Pancreas (tissue), 10 donors: ENCODE results near the gene SDK1. TPM values are rescaled to one million over a fixed set of nuclear protein-coding genes. Genes with fewer than 3 reads are reported as not detected.

Source experiments
- ATAC-seq, 4 donors: fragments of 200-7000 bp; cut with Tn5 transposase; one replicate each; pipeline versions ENCODE4 v1.8.0 to v1.9.1; 2020; ENCODE audit warnings: mild to moderate bottlenecking in 4 of 4, moderate library complexity in 4 of 4
- DNase-seq, 6 donors: peaks; one replicate each; pipeline ENCODE4 v3.0.0-alpha.2; 2020
- FAIRE-seq: peaks from 2 replicates; lab custom pipeline; 2012; peaks lifted over from hg19 to GRCh38; lab: Jason Lieb, UNC
- H3K27ac ChIP-seq, 4 donors: fragments of 200-600 bp; sonication (generic); 1 replicate in 3 of 4; 2 replicates in 1 of 4; pipeline versions ENCODE4 v1.5.0 to v1.8.0; 2020
- H3K27me3 ChIP-seq, 4 donors: fragments of 200-600 bp; one replicate each; pipeline ENCODE4 v1.8.0; 2021
- H3K36me3 ChIP-seq, 3 donors: fragments of 200-600 bp; sonication (generic) in 1 of 3; one replicate each; pipeline versions ENCODE4 v1.5.0 to v1.8.0; 2020 to 2021
- H3K4me1 ChIP-seq, 3 donors: fragments of 200-600 bp; one replicate each; pipeline ENCODE4 v1.8.0; 2021
- H3K4me3 ChIP-seq, 4 donors: fragments of 200-600 bp; sonication (generic) in 2 of 4; one replicate each; pipeline versions ENCODE4 v1.5.0 to v1.8.0; 2020 to 2021
- H3K9me3 ChIP-seq, 4 donors: fragments of 200-600 bp; one replicate each; pipeline ENCODE4 v1.8.0; 2021
- CTCF ChIP-seq, 4 donors: fragments of 200-600 bp; sonication (generic) in 3 of 4; IDR thresholded peaks; one replicate each; pipeline versions ENCODE4 v1.5.0 to v1.8.0; 2021; ENCODE audit warnings: antibody characterized with exemption in 4 of 4
- WGBS, 2 donors: extraction: QIAGEN DNeasy Blood & Tissue Kit; methylation state at CpG; one replicate each; pipeline ENCODE4 v1.1.7; 2013; 5-methylcytosine and 5-hydroxymethylcytosine counted together
- intact Hi-C, 3 donors: fragments of 100-400 bp; cut with DNase I; formaldehyde crosslinking; loops; one replicate each; pipeline versions ENCODE4 v1.11.1 to v1.14.2; 2022
- polyA plus RNA-seq, 2 donors: library from polyadenylated mRNA; stranded (reverse); fragments of 200-250 nt; gene quantifications; one replicate each; pipeline ENCODE4 v1.2.3, GENCODE V29; 2013
- total RNA-seq, 6 donors: library from RNA; stranded (reverse); fragmentation: NEBNext Ultra II Directional in 4 of 6; extraction: Animal tissue kit (Norgen Biotek cat#: 25700) in 4 of 6; gene quantifications; one replicate each; pipeline versions ENCODE4 v1.2.1 to v1.2.4, GENCODE V29; 2021 to 2023
- donor health status: healthy with polysubstance abuse.
- donor health status: DM: no; HTN: no; CAD: no; lungs with moderate emphysema.
- donor health status: DM: no; HTN: no; CAD: no.
- donor health status: control.
- donor health status: control.
- donor health status: Bipolar disorder and iron deficiency.
- donor health status: DM: yes; HTN: yes; CAD: no.
- donor health status: DM: no; HTN: no; CAD: no.
- donor health status: DM: no; HTN: no; CAD: no.
- donor health status: DM: yes; HTN: yes; CAD: no.

The SDK1 gene
- total and polyA plus RNA-seq, 8 donors: 10.8 to 30.8 (median 19.8) TPM

DNA sequence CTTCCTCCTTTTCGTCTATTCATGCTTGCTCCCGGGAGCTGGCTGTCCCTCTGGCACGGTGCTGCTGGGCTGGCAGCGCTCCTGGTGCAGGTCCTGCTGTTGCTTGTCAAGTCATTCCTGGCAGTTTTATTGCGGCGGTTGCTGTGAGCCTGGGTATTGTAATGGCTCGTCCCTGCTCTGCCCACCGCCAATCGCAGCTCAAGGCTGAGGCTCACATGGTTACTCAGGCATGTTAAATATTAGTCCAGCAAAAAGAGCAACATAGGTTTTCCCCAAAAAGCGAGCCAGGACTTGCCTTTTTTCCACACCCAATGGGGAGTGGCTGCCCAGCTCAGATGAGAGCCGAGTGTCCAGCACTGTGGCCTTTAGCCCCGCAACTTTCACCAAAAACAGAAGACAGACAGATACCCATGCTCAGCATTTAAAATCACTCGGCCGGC lies 888.1 kb downstream of the SDK1 start:
- ATAC-seq (peak; percentile 95 to 97 (median 96)), FAIRE-seq (no peak), DNase-seq (peak; percentile 85 to 96 (median 93))
- no peak for TF ChIP-seq CTCF (IDR thresholded peaks at IDR 0.05)
- Histone ChIP-seq H3K4me1 (peaks cover 6 to 15% (median 11%) of the 10 kb centered on the region in 3 donors), H3K36me3 (no peaks in the 10 kb centered on the region), H3K9me3 (no peaks in the 10 kb centered on the region), H3K4me3 (peak overlapping the region in 1 of 4 donors; percentile 2), H3K27ac (peak overlapping the region in 3 of 4 donors; percentile 27 to 65 (median 58)), H3K27me3 (no peaks in the 10 kb centered on the region)
- 9 to 25% methylated on average over 13 to 14 of the region's 14 CpGs for WGBS, 2 donors
- intact Hi-C loops: no loop called here

GRCh38 chr7:4190010-4190981 lies 889.2 kb downstream of the SDK1 start:
- 53 to 71% methylated on average over 37 of the region's 37 CpGs for WGBS, 2 donors
- FAIRE-seq: no peak
- peak; percentile 46 to 74 (median 57) for ATAC-seq

GRCh38 chr7:4191046-4191445 lies 890.0 kb downstream of the SDK1 start:
- FAIRE-seq (no peak), DNase-seq (peak in 1 of 6 donors; percentile 68), ATAC-seq (no peak)
- Histone ChIP-seq H3K27me3 (no peaks in the 10 kb centered on the region), H3K4me3 (no peak overlapping the region), H3K27ac (no peak overlapping the region), H3K9me3 (no peaks in the 10 kb centered on the region), H3K4me1 (peaks cover 6 to 15% (median 11%) of the 10 kb centered on the region in 3 donors), H3K36me3 (no peaks in the 10 kb centered on the region)
- TF ChIP-seq CTCF (IDR thresholded peaks at IDR 0.05): no peak
- WGBS, 2 donors: 92 to 94% methylated on average over 19 of the region's 19 CpGs
- intact Hi-C loops: no loop called here

More at GRCh38 chr7:4190010-4190981, 889.2 kb downstream of the SDK1 start:
- TF ChIP-seq CTCF (IDR thresholded peaks at IDR 0.05): no peak
- no peaks in the 10 kb centered on the region for H3K9me3 ChIP-seq
- no peak overlapping the region for H3K4me3 ChIP-seq
- H3K27me3 ChIP-seq: no peaks in the 10 kb centered on the region
- peak in 3 of 6 donors; percentile 39 to 57 (median 46) for DNase-seq
- H3K36me3 ChIP-seq: no peaks in the 10 kb centered on the region
- intact Hi-C loops: no loop called here
- H3K27ac ChIP-seq: peak overlapping the region in 2 of 4 donors; percentile 58 to 65
- peaks cover 6 to 15% (median 11%) of the 10 kb centered on the region in 3 donors for H3K4me1 ChIP-seq

DNA sequence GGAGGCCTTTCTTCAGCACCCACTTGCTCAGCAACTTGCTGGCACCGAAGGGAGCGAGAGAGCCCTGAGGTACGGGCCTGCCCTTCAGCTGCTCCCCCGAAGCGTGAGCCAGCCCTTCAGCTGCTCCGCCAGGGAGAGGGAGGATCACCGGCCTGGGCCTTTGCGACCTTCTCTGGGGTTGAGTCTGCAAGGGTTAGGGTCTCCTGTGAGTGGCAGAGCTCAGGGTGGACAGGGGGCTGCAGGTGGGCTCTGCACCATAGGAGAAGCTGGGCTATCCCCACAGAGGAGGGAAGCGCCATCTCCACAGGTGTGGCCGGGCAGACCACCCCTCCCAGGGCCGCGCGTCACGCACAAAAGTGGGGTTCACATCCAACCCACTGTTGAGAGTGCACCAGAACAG lies 890.5 kb downstream of the SDK1 start:
- ATAC-seq: no peak
- Histone ChIP-seq H3K9me3 (no peaks in the 10 kb centered on the region), H3K4me3 (no peak overlapping the region), H3K27ac (no peak overlapping the region), H3K36me3 (no peaks in the 10 kb centered on the region), H3K4me1 (peaks cover 6 to 15% (median 11%) of the 10 kb centered on the region in 3 donors), H3K27me3 (no peaks in the 10 kb centered on the region)
- no peak for TF ChIP-seq CTCF (IDR thresholded peaks at IDR 0.05)
- 96 to 97% methylated on average over 13 to 14 of the region's 14 CpGs for WGBS, 2 donors
- intact Hi-C loops: no loop called here
- FAIRE-seq: no peak
- peak in 1 of 6 donors; percentile 53 for DNase-seq
